Cardiac muscle cell (in vitro differentiated cells and primary cell): ENCODE measurements around the gene TSHZ3. TPM values are rescaled to one million over a fixed set of nuclear protein-coding genes. Genes with fewer than 3 reads are reported as not detected.

Source experiments
- DNase-seq, 2 donors: peaks; one replicate each; pipeline versions ENCODE4 v3.0.0 to v3.0.0-alpha.2; 2010 to 2017; ENCODE audit warnings: low read depth in 1 of 2, low spot score in 1 of 2
- H3K27ac ChIP-seq: fragments of 200-600 bp; sonication (generic); 2 replicates; pipeline ENCODE4 v1.5.1; 2016
- H3K27me3 ChIP-seq: fragments of 200-600 bp; sonication (generic); 2 replicates; pipeline ENCODE4 v1.6.0; 2016; ENCODE audit warnings: control low read depth
- H3K36me3 ChIP-seq: fragments of 200-600 bp; sonication (generic); 2 replicates; pipeline ENCODE4 v1.5.1; 2016; ENCODE audit warnings: control low read depth
- H3K4me1 ChIP-seq: fragments of 200-600 bp; sonication (generic); 2 replicates; pipeline ENCODE4 v1.8.1; 2017; ENCODE audit warnings: low read depth, mild to moderate bottlenecking, mixed run types
- H3K4me3 ChIP-seq: fragments of 200-600 bp; sonication (generic); 2 replicates; pipeline ENCODE4 v1.5.1; 2016; ENCODE audit warnings: mild to moderate bottlenecking
- H3K9me3 ChIP-seq: fragments of 200-600 bp; sonication (generic); 2 replicates; pipeline ENCODE4 v1.5.1; 2017; ENCODE audit warnings: low read depth, mild to moderate bottlenecking, control low read depth
- polyA plus RNA-seq: library from polyadenylated mRNA; unstranded; fragments of >200 nt; fragmentation: Nextera tagmentation; extraction: Ambion mirVana; gene quantifications from 2 replicates; pipeline ENCODE4 v1.2.1, GENCODE V29; 2016
- total RNA-seq: library from RNA; depleted of rRNA; stranded (reverse); fragments of >200 nt; gene quantifications from 2 replicates; pipeline ENCODE4 v1.2.3, GENCODE V29; 2016
- TF ChIP-seq, protein P1 (sequence below): IDR thresholded peaks from 2 replicates; pipeline ENCODE4 v1.5.1; 2012; ENCODE audit warnings: low read depth, mild to moderate bottlenecking, low read length

Gene TSHZ3
- total and polyA plus RNA-seq, 2 experiments from 2014 or later = 0.57 to 1.7 TPM

DNA sequence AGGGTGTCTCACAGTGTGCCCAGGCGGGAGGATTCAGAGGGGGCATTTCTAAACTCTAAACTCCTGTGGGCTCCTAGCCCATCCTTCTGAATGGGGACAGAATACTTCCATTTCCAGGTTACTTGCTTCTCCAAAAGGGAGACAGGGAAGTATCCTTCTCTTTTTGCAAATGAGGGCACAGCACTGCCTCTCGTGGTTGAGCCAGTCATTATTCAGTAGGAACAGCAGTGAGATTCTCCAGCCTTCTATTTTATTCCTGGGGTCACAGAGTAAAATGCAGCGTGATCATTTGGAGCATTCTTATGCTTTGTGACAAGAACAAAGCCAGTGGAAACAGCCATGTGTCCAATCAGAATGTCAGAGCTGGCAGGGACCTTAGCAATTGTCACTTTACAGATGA lies 15.7 kb upstream of the TSHZ3 start:
- Histone ChIP-seq H3K4me3 (no peak overlapping the region), H3K4me1 (no peaks in the 10 kb centered on the region), H3K27me3 (peaks cover 65% of the 10 kb centered on the region), H3K36me3 (no peaks in the 10 kb centered on the region), H3K27ac (no peak overlapping the region), H3K9me3 (no peaks in the 10 kb centered on the region)
- TF ChIP-seq, protein P1, sequence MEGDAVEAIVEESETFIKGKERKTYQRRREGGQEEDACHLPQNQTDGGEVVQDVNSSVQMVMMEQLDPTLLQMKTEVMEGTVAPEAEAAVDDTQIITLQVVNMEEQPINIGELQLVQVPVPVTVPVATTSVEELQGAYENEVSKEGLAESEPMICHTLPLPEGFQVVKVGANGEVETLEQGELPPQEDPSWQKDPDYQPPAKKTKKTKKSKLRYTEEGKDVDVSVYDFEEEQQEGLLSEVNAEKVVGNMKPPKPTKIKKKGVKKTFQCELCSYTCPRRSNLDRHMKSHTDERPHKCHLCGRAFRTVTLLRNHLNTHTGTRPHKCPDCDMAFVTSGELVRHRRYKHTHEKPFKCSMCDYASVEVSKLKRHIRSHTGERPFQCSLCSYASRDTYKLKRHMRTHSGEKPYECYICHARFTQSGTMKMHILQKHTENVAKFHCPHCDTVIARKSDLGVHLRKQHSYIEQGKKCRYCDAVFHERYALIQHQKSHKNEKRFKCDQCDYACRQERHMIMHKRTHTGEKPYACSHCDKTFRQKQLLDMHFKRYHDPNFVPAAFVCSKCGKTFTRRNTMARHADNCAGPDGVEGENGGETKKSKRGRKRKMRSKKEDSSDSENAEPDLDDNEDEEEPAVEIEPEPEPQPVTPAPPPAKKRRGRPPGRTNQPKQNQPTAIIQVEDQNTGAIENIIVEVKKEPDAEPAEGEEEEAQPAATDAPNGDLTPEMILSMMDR = no peak
- no peak for DNase-seq

DNA sequence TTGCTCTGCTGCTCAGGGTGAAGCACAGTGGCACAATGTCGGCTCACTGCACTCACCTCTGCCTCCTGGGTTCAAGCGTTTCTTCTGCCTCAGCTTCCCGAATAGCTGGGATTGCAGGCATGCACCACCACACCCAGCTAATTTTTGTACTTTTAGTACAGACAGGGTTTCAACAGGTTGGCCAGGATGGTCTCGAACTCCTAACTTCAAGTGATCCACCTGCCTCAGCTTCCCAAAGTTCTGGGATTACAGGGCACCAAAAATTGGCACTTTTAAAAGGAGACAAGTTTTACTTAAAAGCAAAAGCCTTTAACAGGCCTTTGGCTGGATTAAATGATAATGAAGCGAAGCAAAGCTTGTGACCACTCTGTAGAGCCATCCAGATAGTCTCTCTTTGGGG lies 12.5 kb upstream of the TSHZ3 start:
- DNase-seq = no peak
- Histone ChIP-seq H3K9me3 (no peaks in the 10 kb centered on the region), H3K4me1 (no peaks in the 10 kb centered on the region), H3K4me3 (no peak overlapping the region), H3K27ac (no peak overlapping the region), H3K27me3 (peaks cover 91% of the 10 kb centered on the region), H3K36me3 (no peaks in the 10 kb centered on the region)
- TF ChIP-seq, protein P1 = no peak

DNA sequence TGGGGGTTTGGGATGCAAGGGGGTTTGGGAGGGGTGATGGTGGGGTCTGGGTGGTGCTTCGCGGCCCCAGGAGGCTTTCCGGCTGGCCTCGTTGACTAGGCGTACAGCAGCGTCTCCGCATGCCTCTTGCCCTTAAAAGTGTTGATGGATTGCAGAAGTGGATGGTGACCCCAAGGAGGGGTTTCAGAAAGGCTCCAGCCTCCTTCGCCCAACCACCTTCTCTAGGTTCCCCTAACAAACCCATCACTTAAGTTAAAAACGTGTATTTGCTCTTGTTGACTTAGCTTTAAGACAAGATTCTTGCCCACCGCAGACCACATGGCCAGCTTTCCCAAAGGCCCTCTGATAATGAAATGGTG lies 8.1 kb upstream of the TSHZ3 start:
- no peaks in the 10 kb centered on the region for H3K4me1 ChIP-seq
- peaks cover 100% of the 10 kb centered on the region for H3K27me3 ChIP-seq
- TF ChIP-seq, protein P1 = no peak
- no peaks in the 10 kb centered on the region for H3K36me3 ChIP-seq
- no peak overlapping the region for H3K27ac ChIP-seq
- DNase-seq = no peak
- H3K9me3 ChIP-seq = no peaks in the 10 kb centered on the region
- H3K4me3 ChIP-seq = no peak overlapping the region

DNA sequence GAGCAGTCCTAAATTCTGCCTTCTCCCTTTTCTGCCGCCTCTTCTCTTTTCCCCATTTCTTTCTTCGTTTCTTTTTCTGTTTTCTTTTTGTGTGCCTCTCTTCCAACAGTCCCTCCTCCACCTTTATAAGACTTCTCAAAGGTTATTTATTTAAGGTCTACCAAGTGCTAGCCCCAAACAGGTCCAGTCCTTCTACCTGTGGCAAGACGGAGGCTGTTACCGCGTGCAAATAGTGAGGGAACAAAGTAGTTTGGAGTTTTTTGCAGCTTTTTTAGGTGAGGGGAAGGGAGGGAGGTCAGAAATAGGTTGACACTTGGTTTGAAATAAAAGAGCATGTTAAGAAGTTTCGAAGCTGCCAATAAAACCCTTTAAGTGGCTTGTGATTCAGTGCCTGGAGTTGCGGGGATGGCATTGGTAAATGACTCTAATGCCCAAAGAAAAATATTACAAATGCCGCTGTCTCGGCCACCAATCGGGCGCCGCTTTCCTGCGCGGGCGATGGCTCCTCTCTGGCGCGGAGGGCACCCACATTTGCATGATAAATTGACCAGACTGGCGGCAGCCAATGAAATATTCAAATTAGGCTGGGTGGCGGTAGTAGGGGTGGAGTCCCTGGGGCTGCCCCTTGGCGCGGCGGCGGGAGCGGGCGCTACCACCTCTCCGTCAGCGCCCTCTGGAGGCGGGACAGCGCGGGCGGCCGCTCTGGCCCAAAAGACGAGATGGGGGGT lies 7.5 kb upstream of the TSHZ3 start:
- H3K9me3 ChIP-seq = no peaks in the 10 kb centered on the region
- TF ChIP-seq, protein P1 = peak; percentile 41
- no peak overlapping the region for H3K4me3 ChIP-seq
- peaks cover 100% of the 10 kb centered on the region for H3K27me3 ChIP-seq
- H3K27ac ChIP-seq = no peak overlapping the region
- H3K36me3 ChIP-seq = no peaks in the 10 kb centered on the region
- peak in 1 of 2 donors; percentile 54 for DNase-seq
- H3K4me1 ChIP-seq = peaks cover 3% of the 10 kb centered on the region

DNA sequence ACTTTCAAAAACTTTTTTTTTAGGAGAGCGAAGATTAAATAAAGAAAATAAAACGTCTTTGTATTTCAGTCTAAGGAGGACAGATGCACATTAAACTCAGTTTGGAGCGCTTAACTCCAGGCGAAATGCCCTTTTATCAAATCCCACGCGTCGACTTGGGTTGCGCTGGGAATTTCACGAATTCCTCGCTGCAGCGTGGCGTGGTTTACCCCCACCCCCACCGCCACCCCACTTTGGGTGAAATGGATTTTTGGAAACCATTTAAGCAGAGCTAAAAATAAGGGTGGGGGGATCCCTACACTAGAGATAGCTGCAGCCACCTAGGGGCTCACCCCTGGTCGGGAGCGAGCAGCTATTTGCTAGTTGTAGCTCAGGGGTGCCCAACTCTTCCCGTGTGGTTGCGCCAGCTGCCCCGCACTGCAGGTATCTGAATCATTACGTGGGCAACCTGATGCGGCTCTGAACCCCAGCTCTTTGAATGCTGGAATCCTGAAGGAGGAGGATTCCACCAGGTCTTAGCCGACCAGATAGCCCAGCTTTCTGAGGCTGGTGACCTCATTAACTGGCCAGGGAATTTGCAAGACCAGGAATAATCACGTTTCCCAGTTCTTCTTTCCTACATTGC lies 6.5 kb upstream of the TSHZ3 start:
- no peak overlapping the region for H3K4me3 ChIP-seq
- H3K27ac ChIP-seq = no peak overlapping the region
- no peaks in the 10 kb centered on the region for H3K36me3 ChIP-seq
- DNase-seq = no peak
- H3K4me1 ChIP-seq = peaks cover 5% of the 10 kb centered on the region
- TF ChIP-seq, protein P1 = no peak
- peaks cover 98% of the 10 kb centered on the region for H3K27me3 ChIP-seq
- H3K9me3 ChIP-seq = no peaks in the 10 kb centered on the region
